ENCODE results near the gene VPS33B. TPM values are rescaled to one million over a fixed set of nuclear protein-coding genes. Genes with fewer than 3 reads are reported as not detected.

VPS33B gene
- total RNA-seq, 1 donor from 2014 or later: 14.3 TPM

- no peak for DNase-seq
- Histone ChIP-seq H3K4me3 (no peak overlapping the region), H3K27me3 (no peaks in the 10 kb centered on the region), H3K9me3 (no peaks in the 10 kb centered on the region), H3K4me1 (no peaks in the 10 kb centered on the region), H3K36me3 (no peaks in the 10 kb centered on the region), H3K27ac (no peak overlapping the region)
- no peak for ATAC-seq
- TF ChIP-seq, protein P1, sequence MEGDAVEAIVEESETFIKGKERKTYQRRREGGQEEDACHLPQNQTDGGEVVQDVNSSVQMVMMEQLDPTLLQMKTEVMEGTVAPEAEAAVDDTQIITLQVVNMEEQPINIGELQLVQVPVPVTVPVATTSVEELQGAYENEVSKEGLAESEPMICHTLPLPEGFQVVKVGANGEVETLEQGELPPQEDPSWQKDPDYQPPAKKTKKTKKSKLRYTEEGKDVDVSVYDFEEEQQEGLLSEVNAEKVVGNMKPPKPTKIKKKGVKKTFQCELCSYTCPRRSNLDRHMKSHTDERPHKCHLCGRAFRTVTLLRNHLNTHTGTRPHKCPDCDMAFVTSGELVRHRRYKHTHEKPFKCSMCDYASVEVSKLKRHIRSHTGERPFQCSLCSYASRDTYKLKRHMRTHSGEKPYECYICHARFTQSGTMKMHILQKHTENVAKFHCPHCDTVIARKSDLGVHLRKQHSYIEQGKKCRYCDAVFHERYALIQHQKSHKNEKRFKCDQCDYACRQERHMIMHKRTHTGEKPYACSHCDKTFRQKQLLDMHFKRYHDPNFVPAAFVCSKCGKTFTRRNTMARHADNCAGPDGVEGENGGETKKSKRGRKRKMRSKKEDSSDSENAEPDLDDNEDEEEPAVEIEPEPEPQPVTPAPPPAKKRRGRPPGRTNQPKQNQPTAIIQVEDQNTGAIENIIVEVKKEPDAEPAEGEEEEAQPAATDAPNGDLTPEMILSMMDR (IDR thresholded peaks at IDR 0.05): no peak
- intact Hi-C loops (cut with DNase I): no loop called here
Measured at GRCh38 chr15:91045065-91045464, 22.7 kb upstream of the VPS33B start.

DNA sequence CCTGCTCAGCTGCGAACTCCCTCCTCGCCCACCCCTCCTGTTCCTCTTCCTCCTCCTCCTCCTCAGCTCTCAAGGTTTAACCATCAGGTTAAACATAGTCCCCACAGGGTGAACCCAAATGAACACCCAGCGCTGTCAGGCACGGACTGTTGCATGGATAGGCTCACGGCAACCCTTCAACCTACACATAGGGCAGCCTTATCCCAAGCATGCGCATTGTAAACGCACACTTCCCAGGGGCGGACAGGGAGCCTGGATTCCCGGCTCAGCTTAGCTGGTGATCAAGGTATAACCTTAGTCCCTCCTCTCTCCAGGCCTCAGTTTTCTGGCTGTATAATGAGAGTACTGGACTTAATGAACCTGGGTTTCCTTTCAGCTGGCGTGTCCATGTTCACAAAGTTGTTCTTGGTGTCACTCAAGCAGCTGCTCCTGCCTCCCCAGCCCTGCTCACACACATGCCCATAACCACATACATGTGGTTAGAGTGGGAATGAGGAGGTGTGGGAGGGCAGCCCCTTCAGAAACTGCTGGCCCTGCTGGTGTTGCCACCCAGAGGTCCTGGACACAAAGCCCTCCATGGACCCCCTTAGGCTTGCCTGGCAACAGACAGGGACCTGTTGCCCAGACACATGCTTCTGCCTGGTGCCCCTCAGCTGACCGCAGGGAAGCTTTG, 20.9 kb upstream of the VPS33B start:
- ATAC-seq (no peak), DNase-seq (no peak)
- TF ChIP-seq, protein P1 (IDR thresholded peaks at IDR 0.05): no peak
- Histone ChIP-seq H3K9me3 (no peaks in the 10 kb centered on the region), H3K27me3 (no peaks in the 10 kb centered on the region), H3K4me1 (no peaks in the 10 kb centered on the region), H3K27ac (no peak overlapping the region), H3K36me3 (no peaks in the 10 kb centered on the region), H3K4me3 (no peak overlapping the region)
- intact Hi-C loops (cut with DNase I): no loop called here

DNA sequence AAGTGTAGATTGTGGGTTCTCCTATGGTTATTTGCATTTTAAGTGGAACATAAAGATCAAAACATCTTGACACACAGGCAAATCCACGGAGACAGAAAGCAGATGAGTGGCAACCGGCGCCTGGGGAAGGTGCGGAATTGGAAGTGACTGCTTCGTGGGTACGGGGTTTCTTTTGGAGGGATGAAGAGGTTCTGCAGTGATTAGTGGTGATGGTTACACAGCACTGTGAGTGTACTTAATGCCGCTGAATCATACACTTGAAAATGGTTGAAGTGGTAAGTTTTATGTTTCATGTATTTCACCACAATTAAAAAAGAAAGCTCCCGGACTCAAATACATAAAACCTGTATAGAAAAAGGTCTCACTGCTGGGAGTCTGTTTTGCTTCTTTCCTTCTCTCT, 18.5 kb upstream of the VPS33B start:
- TF ChIP-seq, protein P1 (IDR thresholded peaks at IDR 0.05): no peak
- DNase-seq: no peak

DNA sequence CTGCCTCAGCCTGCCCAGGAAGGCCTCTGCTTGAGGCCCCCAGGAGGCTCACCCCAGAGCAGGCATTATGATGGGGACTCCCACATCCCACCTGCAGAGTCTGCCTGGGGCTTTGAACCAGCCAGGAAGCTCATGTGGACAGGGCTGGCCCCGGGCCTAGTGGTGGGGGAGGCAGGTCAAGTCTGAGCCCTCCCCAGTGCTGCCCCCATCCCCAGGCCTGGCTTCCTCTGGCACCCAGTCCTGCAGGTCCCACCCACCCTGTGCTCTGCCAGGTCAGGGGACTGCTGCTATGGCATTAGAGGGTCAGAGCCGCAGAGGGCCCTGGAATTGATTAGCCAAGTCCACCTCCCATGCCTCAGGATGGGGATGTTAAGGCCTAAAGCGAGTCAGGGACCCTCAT, 17.6 kb upstream of the VPS33B start:
- H3K27ac ChIP-seq: no peak overlapping the region
- ATAC-seq: peak; percentile 25
- intact Hi-C loops (cut with DNase I): no loop called here
- no peaks in the 10 kb centered on the region for H3K4me1 ChIP-seq
- TF ChIP-seq, protein P1 (IDR thresholded peaks at IDR 0.05): no peak
- H3K36me3 ChIP-seq: no peaks in the 10 kb centered on the region
- H3K27me3 ChIP-seq: peaks cover 2% of the 10 kb centered on the region
- no peaks in the 10 kb centered on the region for H3K9me3 ChIP-seq
- DNase-seq: no peak
- H3K4me3 ChIP-seq: no peak overlapping the region

More for the DNA sequence above, 18.5 kb upstream of the VPS33B start:
- no peak overlapping the region for H3K27ac ChIP-seq
- no peaks in the 10 kb centered on the region for H3K27me3 ChIP-seq
- peak; percentile 64 for ATAC-seq
- no peaks in the 10 kb centered on the region for H3K9me3 ChIP-seq
- H3K36me3 ChIP-seq: no peaks in the 10 kb centered on the region
- no peaks in the 10 kb centered on the region for H3K4me1 ChIP-seq
- intact Hi-C loops (cut with DNase I): no loop called here
- no peak overlapping the region for H3K4me3 ChIP-seq

DNA sequence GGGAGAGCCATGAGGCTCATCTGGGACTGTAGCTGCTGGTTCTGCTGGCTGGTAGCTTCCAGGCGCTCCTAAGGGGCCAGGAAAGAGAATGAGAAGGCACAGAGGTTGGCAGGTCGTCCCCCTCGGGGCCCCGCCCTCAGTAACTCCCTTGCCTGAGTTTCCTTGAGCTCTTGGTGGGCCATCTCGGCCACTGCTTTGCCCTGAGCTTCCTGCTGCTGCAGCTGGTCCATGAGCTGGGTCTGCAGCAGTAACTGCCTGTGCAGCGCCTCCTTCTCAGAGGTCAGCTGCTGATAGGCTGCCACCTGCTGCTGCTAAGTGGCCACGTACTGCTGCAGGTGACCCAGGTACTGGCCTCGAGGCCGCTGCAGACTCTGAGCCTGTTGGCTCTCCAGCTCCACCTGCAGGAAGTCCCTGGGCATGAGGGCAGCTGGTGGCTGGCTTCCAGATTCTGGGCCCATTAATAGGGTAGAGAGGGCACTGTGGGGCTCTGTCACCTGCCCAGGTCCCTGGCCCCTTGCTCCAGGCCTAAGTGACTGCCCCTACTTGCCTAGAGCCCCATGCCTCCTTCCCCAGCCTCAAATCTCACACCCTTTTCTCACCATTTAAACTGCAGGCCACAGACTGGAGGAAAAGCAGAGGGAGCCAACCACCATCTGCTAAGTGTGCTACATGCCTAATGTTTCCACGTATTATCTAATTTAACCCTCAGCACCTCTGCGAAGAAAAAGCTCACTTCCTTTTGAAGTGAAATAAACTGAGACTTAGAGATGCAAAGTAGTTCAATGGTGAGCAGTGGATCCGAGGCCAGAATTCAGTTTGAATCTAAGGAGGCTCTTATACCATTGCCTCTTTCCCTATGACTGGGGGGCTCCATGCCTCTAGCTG, 10.8 kb upstream of the VPS33B start:
- TF ChIP-seq, protein P1 (IDR thresholded peaks at IDR 0.05): peak; percentile 63
- no peak overlapping the region for H3K4me3 ChIP-seq
- H3K9me3 ChIP-seq: no peaks in the 10 kb centered on the region
- peak; percentile 91 for DNase-seq
- no peaks in the 10 kb centered on the region for H3K4me1 ChIP-seq
- H3K27me3 ChIP-seq: peaks cover 5% of the 10 kb centered on the region
- ATAC-seq: peak; percentile 95
- H3K36me3 ChIP-seq: no peaks in the 10 kb centered on the region
- no peak overlapping the region for H3K27ac ChIP-seq
- intact Hi-C loops (cut with DNase I): no loop called here

Measured in upper lobe of right lung (tissue), 1 donor.